ENCODE results near the gene TMEM256. TPM values are rescaled to one million over a fixed set of nuclear protein-coding genes. Genes with fewer than 3 reads are reported as not detected.
A peak's percentile ranks its signal among the peaks of the same experiment; 100 is the strongest.

Gene TMEM256
- total RNA-seq, 2 donors from 2014 or later, result 133 to 175 TPM

DNA sequence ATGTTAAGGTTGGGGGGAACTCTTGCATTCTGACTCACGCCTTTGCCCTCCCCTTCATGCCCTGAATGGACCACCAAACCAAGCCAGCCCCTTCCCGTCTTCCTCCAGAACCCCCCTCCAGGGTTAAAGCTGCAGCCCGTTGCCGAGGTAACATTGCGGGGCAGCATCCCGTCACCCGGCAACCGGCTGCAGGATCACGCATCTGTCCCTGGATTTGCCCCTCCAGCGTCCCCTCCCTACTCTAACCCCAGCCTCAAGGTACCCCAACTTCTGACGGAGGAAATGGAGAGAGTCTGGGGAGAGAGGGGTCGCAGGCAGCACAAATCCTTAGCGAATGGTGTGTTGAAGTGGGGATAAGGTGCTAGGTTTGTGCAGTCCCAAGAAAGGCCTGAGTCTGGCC is 3.2 kb upstream of the TMEM256 start:
- 85 to 86% methylated on average over 2 to 11 of the region's 13 CpGs for WGBS, 2 experiments (ENCODE audit: insufficient coverage in 1 of 2, insufficient read length in 1 of 2)
- Histone ChIP-seq H3K9ac (ENCODE audit: extremely low read depth, low read length, poor library complexity, severe bottlenecking) (no peak overlapping the region), H3K9me3 (ENCODE audit: control insufficient read depth, low read length) (no peaks in the 10 kb centered on the region), H3K4me1 (ENCODE audit: control insufficient read depth, insufficient read depth, low read length) (no peaks in the 10 kb centered on the region), H3K27ac (ENCODE audit: low read depth, low read length) (no peak overlapping the region), H3K27me3 (ENCODE audit: control insufficient read depth, insufficient read depth, low read length, poor library complexity, severe bottlenecking) (no peaks in the 10 kb centered on the region), H3K36me3 (ENCODE audit: control insufficient read depth, insufficient read depth, low read length) (peaks cover 24% of the 10 kb centered on the region), H3K4me3 (ENCODE audit: low read length) (no peak overlapping the region)
- H3K4me3 Mint-ChIP-seq, result no peak overlapping the region
- no peaks in the 10 kb centered on the region for H3K9me3 Mint-ChIP-seq
- H3K27ac Mint-ChIP-seq, result no peak overlapping the region
- peaks cover 26% of the 10 kb centered on the region for H3K36me3 Mint-ChIP-seq (ENCODE audit: low read depth)
- H3K27me3 Mint-ChIP-seq (ENCODE audit: insufficient read depth), result peaks cover 16% of the 10 kb centered on the region
- TF ChIP-seq, protein P1, sequence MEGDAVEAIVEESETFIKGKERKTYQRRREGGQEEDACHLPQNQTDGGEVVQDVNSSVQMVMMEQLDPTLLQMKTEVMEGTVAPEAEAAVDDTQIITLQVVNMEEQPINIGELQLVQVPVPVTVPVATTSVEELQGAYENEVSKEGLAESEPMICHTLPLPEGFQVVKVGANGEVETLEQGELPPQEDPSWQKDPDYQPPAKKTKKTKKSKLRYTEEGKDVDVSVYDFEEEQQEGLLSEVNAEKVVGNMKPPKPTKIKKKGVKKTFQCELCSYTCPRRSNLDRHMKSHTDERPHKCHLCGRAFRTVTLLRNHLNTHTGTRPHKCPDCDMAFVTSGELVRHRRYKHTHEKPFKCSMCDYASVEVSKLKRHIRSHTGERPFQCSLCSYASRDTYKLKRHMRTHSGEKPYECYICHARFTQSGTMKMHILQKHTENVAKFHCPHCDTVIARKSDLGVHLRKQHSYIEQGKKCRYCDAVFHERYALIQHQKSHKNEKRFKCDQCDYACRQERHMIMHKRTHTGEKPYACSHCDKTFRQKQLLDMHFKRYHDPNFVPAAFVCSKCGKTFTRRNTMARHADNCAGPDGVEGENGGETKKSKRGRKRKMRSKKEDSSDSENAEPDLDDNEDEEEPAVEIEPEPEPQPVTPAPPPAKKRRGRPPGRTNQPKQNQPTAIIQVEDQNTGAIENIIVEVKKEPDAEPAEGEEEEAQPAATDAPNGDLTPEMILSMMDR (conservative IDR thresholded peaks at IDR 0.05), result no peak
- DNase-seq, result no peak
- H3K4me1 Mint-ChIP-seq, result peaks cover 16% of the 10 kb centered on the region

DNA sequence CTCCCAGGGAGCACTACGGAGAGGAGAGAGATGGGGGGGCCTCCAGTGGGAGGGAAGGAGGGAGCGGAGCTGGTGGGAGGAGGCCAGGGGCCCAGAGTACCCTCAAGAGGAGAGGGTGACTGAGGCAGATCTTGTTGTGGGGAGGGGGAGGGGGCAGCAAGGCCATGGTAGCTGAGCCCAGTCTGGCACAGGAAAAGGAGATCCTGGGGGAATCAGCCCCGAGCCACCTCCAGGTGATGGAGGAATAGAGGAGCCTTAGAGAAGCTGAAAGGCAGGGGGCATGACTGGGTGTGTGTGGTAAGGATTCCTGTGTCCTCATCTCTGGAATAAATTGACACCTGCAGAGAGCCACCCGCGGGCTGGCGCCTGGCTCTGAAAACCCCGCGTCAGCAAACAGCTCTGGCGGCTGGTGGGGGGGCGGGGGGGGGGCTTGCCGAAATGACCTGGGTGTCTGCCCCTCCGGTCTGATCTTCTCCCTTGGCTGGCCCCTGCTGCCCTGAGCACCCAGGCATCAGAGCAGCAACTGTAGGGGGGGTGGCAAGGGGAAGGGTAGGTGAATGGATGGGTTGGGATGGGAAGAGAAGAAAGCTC is 2.4 kb upstream of the TMEM256 start:
- TF ChIP-seq, protein P1 (conservative IDR thresholded peaks at IDR 0.05), result no peak
- Histone ChIP-seq H3K4me3 (ENCODE audit: low read length) (peak overlapping the region; percentile 91), H3K4me1 (ENCODE audit: control insufficient read depth, insufficient read depth, low read length) (no peaks in the 10 kb centered on the region), H3K36me3 (ENCODE audit: control insufficient read depth, insufficient read depth, low read length) (peaks cover 29% of the 10 kb centered on the region), H3K9me3 (ENCODE audit: control insufficient read depth, low read length) (no peaks in the 10 kb centered on the region), H3K9ac (ENCODE audit: extremely low read depth, low read length, poor library complexity, severe bottlenecking) (peak overlapping the region; percentile 70), H3K27me3 (ENCODE audit: control insufficient read depth, insufficient read depth, low read length, poor library complexity, severe bottlenecking) (no peaks in the 10 kb centered on the region), H3K27ac (ENCODE audit: low read depth, low read length) (no peak overlapping the region)
- Mint-ChIP-seq H3K9me3 (no peaks in the 10 kb centered on the region), H3K4me1 (peaks cover 20% of the 10 kb centered on the region), H3K27ac (no peak overlapping the region), H3K36me3 (ENCODE audit: low read depth) (peaks cover 29% of the 10 kb centered on the region), H3K27me3 (ENCODE audit: insufficient read depth) (peaks cover 16% of the 10 kb centered on the region), H3K4me3 (peak overlapping the region; percentile 77)
- WGBS, 2 experiments (ENCODE audit: insufficient coverage in 1 of 2, insufficient read length in 1 of 2), result 21 to 22% methylated on average over 2 to 9 of the region's 12 CpGs
- DNase-seq, result peak; percentile 77

DNA sequence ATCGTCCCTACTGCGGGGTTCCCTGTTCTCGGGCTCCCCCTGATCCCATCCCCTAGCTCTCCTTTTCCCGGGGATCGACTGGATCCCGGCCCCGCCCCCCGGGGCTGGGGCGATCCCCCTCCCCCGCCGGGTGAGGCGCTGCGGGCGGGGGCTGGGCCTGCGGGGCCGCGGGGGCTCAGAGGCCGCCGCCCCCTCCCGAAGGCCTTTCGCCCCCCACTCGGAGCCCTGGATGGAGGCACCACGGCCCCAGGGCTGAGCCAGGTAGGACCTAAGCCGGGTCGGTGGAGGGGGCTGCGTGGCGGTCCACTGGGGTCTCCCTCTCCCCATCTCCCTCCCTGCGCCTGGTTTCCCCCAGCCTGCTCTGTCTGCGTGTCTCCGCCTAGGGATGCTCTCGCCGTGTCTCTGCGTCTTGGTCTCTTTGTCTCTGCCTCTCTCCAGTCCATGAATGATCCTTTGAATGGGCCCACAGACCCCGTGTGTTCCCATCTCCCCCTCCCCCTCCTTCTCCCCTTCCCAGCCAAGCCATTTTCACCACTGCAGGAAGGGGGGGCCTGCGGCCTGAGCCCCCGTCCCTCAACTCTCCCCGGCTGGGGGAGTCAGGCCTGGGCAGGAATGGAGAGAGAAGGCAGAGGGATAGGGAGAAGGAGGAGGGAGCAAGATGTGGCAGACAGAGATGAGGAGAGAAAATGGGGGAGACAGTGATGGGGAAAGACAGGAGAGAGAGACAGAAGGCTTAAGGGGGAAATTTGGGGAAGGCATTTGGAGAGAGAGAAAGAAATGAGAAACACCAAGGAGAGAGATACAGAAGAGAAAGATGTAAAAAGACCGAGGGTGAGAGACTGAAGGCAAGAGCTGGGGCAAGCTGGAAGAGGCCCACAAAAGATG is 1.7 kb upstream of the TMEM256 start:
- Histone ChIP-seq H3K9ac (ENCODE audit: extremely low read depth, low read length, poor library complexity, severe bottlenecking) (peak overlapping the region; percentile 70), H3K4me1 (ENCODE audit: control insufficient read depth, insufficient read depth, low read length) (no peaks in the 10 kb centered on the region), H3K9me3 (ENCODE audit: control insufficient read depth, low read length) (no peaks in the 10 kb centered on the region), H3K27me3 (ENCODE audit: control insufficient read depth, insufficient read depth, low read length, poor library complexity, severe bottlenecking) (no peaks in the 10 kb centered on the region), H3K4me3 (ENCODE audit: low read length) (peak overlapping the region; percentile 91), H3K27ac (ENCODE audit: low read depth, low read length) (no peak overlapping the region), H3K36me3 (ENCODE audit: control insufficient read depth, insufficient read depth, low read length) (peaks cover 26% of the 10 kb centered on the region)
- H3K27me3 Mint-ChIP-seq (ENCODE audit: insufficient read depth), result peaks cover 16% of the 10 kb centered on the region
- peaks cover 27% of the 10 kb centered on the region for H3K36me3 Mint-ChIP-seq (ENCODE audit: low read depth)
- TF ChIP-seq, protein P1 (conservative IDR thresholded peaks at IDR 0.05), result no peak
- H3K4me3 Mint-ChIP-seq, result peak overlapping the region; percentile 77
- 2 to 3% methylated on average over 12 to 37 of the region's 38 CpGs for WGBS, 2 experiments (ENCODE audit: insufficient coverage in 1 of 2, insufficient read length in 1 of 2)
- peak overlapping the region; percentile 86 for H3K27ac Mint-ChIP-seq
- H3K9me3 Mint-ChIP-seq, result no peaks in the 10 kb centered on the region
- peaks cover 20% of the 10 kb centered on the region for H3K4me1 Mint-ChIP-seq
- DNase-seq, result peak; percentile 84
